Neural cell (in vitro differentiated cells): ENCODE results near the gene NPIPA5.
"Not testable (repeated sequence)": the region's sequence is repeated elsewhere in the genome, so short reads cannot be mapped to it uniquely, and the experiment has no call there.

Experiments
- EZH2 ChIP-seq: fragments of 200-600, 300-800 bp; shearing (Covaris generic), sonication (generic); IDR thresholded peaks from 2 replicates; pipeline ENCODE4 v1.6.1; 2014; ENCODE audit warnings: antibody characterized with exemption, low read length, borderline replicate concordance, mild to moderate bottlenecking; ENCODE audit not compliant: insufficient read depth, poor library complexity, severe bottlenecking
- POLR2AphosphoS5 ChIP-seq: IDR thresholded peaks from 2 replicates; pipeline ENCODE4 v1.6.1; 2012
- SMC3 ChIP-seq: fragments of 450-650 bp; conservative IDR thresholded peaks from 2 replicates; pipeline ENCODE4 v1.6.1; 2014; ENCODE audit warnings: antibody characterized with exemption, mild to moderate bottlenecking, moderate library complexity; ENCODE audit not compliant: poor library complexity
- TAF1 ChIP-seq: IDR thresholded peaks from 2 replicates; pipeline ENCODE4 v1.6.1; 2012; ENCODE audit warnings: low read depth
- TF ChIP-seq, protein P1 (sequence below): fragments of 450-650 bp; IDR thresholded peaks from 2 replicates; pipeline ENCODE4 v1.5.1; 2014; ENCODE audit warnings: antibody characterized with exemption, mild to moderate bottlenecking, moderate library complexity; ENCODE audit not compliant: poor library complexity, severe bottlenecking

DNA sequence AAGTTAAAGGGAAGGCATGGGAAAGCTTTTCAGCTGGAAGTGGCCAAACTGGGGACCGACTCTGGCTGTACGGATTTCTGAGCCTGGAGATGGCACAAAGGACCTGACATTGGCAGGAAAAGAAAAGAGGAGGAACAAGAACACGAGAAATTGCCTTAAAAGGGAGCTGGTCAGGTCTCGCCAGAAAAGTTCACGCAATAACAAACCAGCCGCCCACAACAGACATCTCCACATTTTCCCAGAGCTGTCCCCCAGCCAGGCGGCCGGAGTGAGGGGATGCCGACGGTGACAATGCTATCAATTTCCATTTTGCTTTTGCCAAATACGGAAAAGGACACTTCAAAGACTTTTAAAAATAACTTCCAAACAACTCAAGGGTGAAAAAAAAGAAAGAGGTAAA lies 26.8 kb downstream of the NPIPA5 start:
- TF ChIP-seq TAF1, EZH2, POLR2AphosphoS5, SMC3: not testable (repeated sequence)
- TF ChIP-seq, protein P1, sequence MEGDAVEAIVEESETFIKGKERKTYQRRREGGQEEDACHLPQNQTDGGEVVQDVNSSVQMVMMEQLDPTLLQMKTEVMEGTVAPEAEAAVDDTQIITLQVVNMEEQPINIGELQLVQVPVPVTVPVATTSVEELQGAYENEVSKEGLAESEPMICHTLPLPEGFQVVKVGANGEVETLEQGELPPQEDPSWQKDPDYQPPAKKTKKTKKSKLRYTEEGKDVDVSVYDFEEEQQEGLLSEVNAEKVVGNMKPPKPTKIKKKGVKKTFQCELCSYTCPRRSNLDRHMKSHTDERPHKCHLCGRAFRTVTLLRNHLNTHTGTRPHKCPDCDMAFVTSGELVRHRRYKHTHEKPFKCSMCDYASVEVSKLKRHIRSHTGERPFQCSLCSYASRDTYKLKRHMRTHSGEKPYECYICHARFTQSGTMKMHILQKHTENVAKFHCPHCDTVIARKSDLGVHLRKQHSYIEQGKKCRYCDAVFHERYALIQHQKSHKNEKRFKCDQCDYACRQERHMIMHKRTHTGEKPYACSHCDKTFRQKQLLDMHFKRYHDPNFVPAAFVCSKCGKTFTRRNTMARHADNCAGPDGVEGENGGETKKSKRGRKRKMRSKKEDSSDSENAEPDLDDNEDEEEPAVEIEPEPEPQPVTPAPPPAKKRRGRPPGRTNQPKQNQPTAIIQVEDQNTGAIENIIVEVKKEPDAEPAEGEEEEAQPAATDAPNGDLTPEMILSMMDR = not testable (repeated sequence)
